IMR-90 (cell line): ENCODE data around the gene ZNF76. TPM values are rescaled to one million over a fixed set of nuclear protein-coding genes. Genes with fewer than 3 reads are reported as not detected.

Experiments
- ATAC-seq: fragments of 200-7000 bp; cut with Tn5 transposase; 2 replicates; pipeline ENCODE4 v1.9.1; 2020; ENCODE audit warnings: low read depth, mild to moderate bottlenecking, moderate library complexity
- BruUV-seq: library from RNA; stranded (reverse); fragments of 400-500 nt; replicated peaks from 2 replicates; lab custom pipeline; 2021; lab: Mats Ljungman, UMichigan
- CTCF ChIA-PET: fragments of 300-600 bp; formaldehyde crosslinking; extraction: SDS; loops from one replicate; lab custom pipeline; 2021; ENCODE audit warnings: antibody characterized with exemption; lab: Yijun Ruan, JAX
- POLR2A ChIA-PET: fragments of 300-600 bp; sonication (Branson Sonifier 250); formaldehyde crosslinking; loops from one replicate; lab custom pipeline; 2022; ENCODE audit warnings: antibody characterized with exemption; ENCODE audit not compliant: unreplicated experiment; lab: Charles Lee
- DNase-seq: peaks from one replicate; pipeline ENCODE4 v3.0.0; 2013
- H2AFZ ChIP-seq: replicated peaks from 2 replicates; pipeline ENCODE3; 2013; ENCODE audit warnings: low read length, mild to moderate bottlenecking; ENCODE audit not compliant: poor library complexity
- H2AK5ac ChIP-seq: 2 replicates; pipeline ENCODE4 v1.6.1; 2013; ENCODE audit warnings: low read depth, low read length, inconsistent platforms
- H2AK9ac ChIP-seq: replicated peaks from 2 replicates; pipeline ENCODE3; 2013; ENCODE audit warnings: mild to moderate bottlenecking, low read depth, low read length, moderate library complexity; ENCODE audit not compliant: poor library complexity
- H2BK120ac ChIP-seq: 2 replicates; pipeline ENCODE4 v1.6.1; 2013; ENCODE audit warnings: low read depth, low read length, inconsistent platforms
- H2BK15ac ChIP-seq: 3 replicates; pipeline ENCODE4 v1.6.1; 2013; ENCODE audit warnings: low read depth, low read length, inconsistent platforms
- H2BK20ac ChIP-seq: 2 replicates; pipeline ENCODE4 v1.6.1; 2013; ENCODE audit warnings: low read depth, mild to moderate bottlenecking, inconsistent platforms, low read length, moderate library complexity
- H2BK5ac ChIP-seq: 2 replicates; pipeline ENCODE4 v1.6.1; 2013; ENCODE audit warnings: mild to moderate bottlenecking, low read depth, low read length, inconsistent platforms; ENCODE audit not compliant: poor library complexity, severe bottlenecking
- H3K14ac ChIP-seq: replicated peaks from 2 replicates; pipeline ENCODE4 v1.6.1; 2013; ENCODE audit warnings: low read depth, low read length, inconsistent platforms
- H3K18ac ChIP-seq: 2 replicates; pipeline ENCODE4 v1.6.1; 2013; ENCODE audit warnings: low read depth, low read length, control low read depth
- H3K23ac ChIP-seq: 2 replicates; pipeline ENCODE4 v1.6.1; 2013; ENCODE audit warnings: low read depth, low read length, inconsistent platforms
- H3K27ac ChIP-seq: 2 replicates; pipeline ENCODE4 v1.5.1; 2013; ENCODE audit warnings: mild to moderate bottlenecking, control low read depth, low read length; ENCODE audit not compliant: insufficient read depth
- H3K27me3 ChIP-seq: 2 replicates; pipeline ENCODE4 v1.6.1; 2013; ENCODE audit warnings: low read length; ENCODE audit not compliant: control insufficient read depth, insufficient read depth
- H3K36me3 ChIP-seq: 2 replicates; pipeline ENCODE4 v1.6.1; 2013; ENCODE audit warnings: low read length, mixed read lengths; ENCODE audit not compliant: control insufficient read depth, insufficient read depth
- H3K4ac ChIP-seq: 2 replicates; pipeline ENCODE4 v1.6.1; 2013; ENCODE audit warnings: low read depth, low read length, inconsistent platforms
- H3K4me1 ChIP-seq: 2 replicates; pipeline ENCODE4 v1.6.1; 2013; ENCODE audit warnings: low read length, mixed read lengths; ENCODE audit not compliant: control insufficient read depth, insufficient read depth
- H3K4me2 ChIP-seq: 2 replicates; pipeline ENCODE4 v1.6.1; 2013; ENCODE audit warnings: low read depth, mild to moderate bottlenecking, control low read depth, low read length, moderate library complexity
- H3K4me3 ChIP-seq: 2 replicates; pipeline ENCODE4 v1.5.1; 2013; ENCODE audit warnings: low read depth, mild to moderate bottlenecking, control low read depth, low read length, moderate library complexity; ENCODE audit not compliant: insufficient read depth
- H3K56ac ChIP-seq: 2 replicates; pipeline ENCODE4 v1.6.1; 2013; ENCODE audit warnings: low read length, inconsistent platforms; ENCODE audit not compliant: insufficient read depth; ENCODE audit errors: extremely low read depth
- H3K79me1 ChIP-seq, 2 experiments: 2 replicates each; pipeline ENCODE4 v1.6.1; 2013; ENCODE audit warnings: low read length in 2 of 2, inconsistent platforms in 1 of 2, low read depth in 1 of 2
- H3K9ac ChIP-seq: 2 replicates; pipeline ENCODE4 v1.6.1; 2013; ENCODE audit warnings: low read depth, low read length, control low read depth
- H3K9me1 ChIP-seq: 2 replicates; pipeline ENCODE4 v1.6.1; 2013; ENCODE audit warnings: low read length, inconsistent platforms; ENCODE audit not compliant: insufficient read depth
- H3K9me3 ChIP-seq: 2 replicates; pipeline ENCODE4 v1.6.1; 2013; ENCODE audit warnings: low read length; ENCODE audit not compliant: control insufficient read depth, insufficient read depth
- H4K20me1 ChIP-seq: 2 replicates; pipeline ENCODE4 v1.6.1; 2013; ENCODE audit warnings: low read length, inconsistent platforms; ENCODE audit not compliant: insufficient read depth
- H4K5ac ChIP-seq: 2 replicates; pipeline ENCODE4 v1.6.1; 2013; ENCODE audit warnings: mild to moderate bottlenecking, low read depth, low read length, control low read depth
- H4K8ac ChIP-seq, 2 experiments: 2 replicates each; pipeline ENCODE4 v1.6.1; 2013; ENCODE audit warnings: low read depth in 2 of 2, low read length in 2 of 2, control low read depth in 1 of 2, inconsistent platforms in 1 of 2
- H4K91ac ChIP-seq: 2 replicates; pipeline ENCODE4 v1.6.1; 2013; ENCODE audit warnings: low read depth, low read length, inconsistent platforms; ENCODE audit not compliant: insufficient read depth
- BHLHE40 ChIP-seq: fragments of 150-350 bp; IDR thresholded peaks from 2 replicates; pipeline ENCODE4 v1.6.1; 2016; ENCODE audit warnings: mild to moderate bottlenecking, low read depth, low read length
- CEBPB ChIP-seq: IDR thresholded peaks from 2 replicates; pipeline ENCODE4 v1.6.1; 2012; ENCODE audit warnings: low read depth, low read length, improper control_type of control experiment
- CHD1 ChIP-seq: IDR thresholded peaks from 2 replicates; pipeline ENCODE4 v1.6.1; 2012; ENCODE audit warnings: low read depth, low read length, improper control_type of control experiment
- CTCF ChIP-seq: conservative IDR thresholded peaks from 2 replicates; pipeline ENCODE4 v1.5.1; 2012; ENCODE audit warnings: mild to moderate bottlenecking, low read depth, low read length, improper control_type of control experiment
- ELK1 ChIP-seq: fragments of 150-350 bp; IDR thresholded peaks from 2 replicates; pipeline ENCODE4 v1.6.1; 2016; ENCODE audit warnings: low read depth, mild to moderate bottlenecking, low read length, moderate library complexity, borderline replicate concordance
- FOS ChIP-seq: fragments of 150-350 bp; IDR thresholded peaks from 2 replicates; pipeline ENCODE4 v1.6.1; 2016; ENCODE audit warnings: low read depth, low read length
- MAFK ChIP-seq: IDR thresholded peaks from 2 replicates; pipeline ENCODE4 v1.6.1; 2012; ENCODE audit warnings: low read depth, low read length, improper control_type of control experiment
- MAZ ChIP-seq: IDR thresholded peaks from 2 replicates; pipeline ENCODE4 v1.6.1; 2012; ENCODE audit warnings: low read depth, mild to moderate bottlenecking, low read length, improper control_type of control experiment, moderate library complexity, borderline replicate concordance
- MXI1 ChIP-seq: IDR thresholded peaks from 2 replicates; pipeline ENCODE4 v1.6.1; 2012; ENCODE audit warnings: low read depth, mild to moderate bottlenecking, low read length, moderate library complexity, borderline replicate concordance
- NFE2L2 ChIP-seq: fragments of 150-350 bp; IDR thresholded peaks from 2 replicates; pipeline ENCODE4 v1.6.1; 2016; ENCODE audit warnings: low read depth, mild to moderate bottlenecking, low read length
- POLR2A ChIP-seq: IDR thresholded peaks from 2 replicates; pipeline ENCODE4 v1.6.1; 2012; ENCODE audit warnings: mild to moderate bottlenecking, low read depth, low read length
- RAD21 ChIP-seq: IDR thresholded peaks from 2 replicates; pipeline ENCODE4 v1.6.1; 2012; ENCODE audit warnings: low read length, improper control_type of control experiment
- RCOR1 ChIP-seq: IDR thresholded peaks from 2 replicates; pipeline ENCODE4 v1.6.1; 2012; ENCODE audit warnings: mild to moderate bottlenecking, low read length, improper control_type of control experiment; ENCODE audit not compliant: insufficient replicate concordance
- RFX5 ChIP-seq: IDR thresholded peaks from 2 replicates; pipeline ENCODE4 v1.8.0; 2012; ENCODE audit warnings: low read depth, mild to moderate bottlenecking, low read length, moderate library complexity
- SMC3 ChIP-seq: fragments of 150-350 bp; IDR thresholded peaks from 2 replicates; pipeline ENCODE4 v1.6.1; 2016; ENCODE audit warnings: low read depth, mild to moderate bottlenecking, antibody characterized with exemption, low read length, moderate library complexity
- USF2 ChIP-seq: fragments of 150-350 bp; IDR thresholded peaks from 2 replicates; pipeline ENCODE4 v1.6.1; 2017; ENCODE audit warnings: mild to moderate bottlenecking, antibody characterized with exemption, low read length, low read depth
- WGBS, 2 experiments: methylation state at CpG; one replicate each; pipeline versions ENCODE4 v1.1.5 to v1.1.7; 2013; ENCODE audit warnings: missing lambda C conversion rate in 2 of 2; ENCODE audit not compliant: insufficient read length in 1 of 2; ENCODE audit errors: extremely low coverage in 2 of 2; 5-methylcytosine and 5-hydroxymethylcytosine counted together
- dilution Hi-C: fragments of 300-500 bp; cut with HindIII; formaldehyde crosslinking; loops from one replicate; pipeline ENCODE4 v1.14.3; 2018; ENCODE audit warnings: low sequenced_read_pairs; ENCODE audit not compliant: unreplicated experiment
- in situ Hi-C: fragments of 300-500 bp; cut with MboI; formaldehyde crosslinking; loops from 3 replicates; pipeline ENCODE4 v1.14.3; 2019; ENCODE audit warnings: low sequenced_read_pairs, inconsistent platforms, mixed read lengths
- intact Hi-C: fragments of 100-400 bp; cut with micrococcal nuclease; formaldehyde crosslinking; loops from 2 replicates; pipeline ENCODE4 v1.10.0; 2022
- polyA plus RNA-seq, 3 experiments: library from polyadenylated mRNA; depleted of rRNA; stranded (reverse); fragments of >200 nt; gene quantifications; 2 replicates each; pipeline ENCODE4 v1.2.3, GENCODE V29; 2012; ENCODE audit warnings: low replicate concordance in 1 of 3
- total RNA-seq: library from RNA; depleted of rRNA; stranded (reverse); fragments of >200 nt; gene quantifications from 2 replicates; pipeline ENCODE4 v1.2.3, GENCODE V29; 2012

Gene ZNF76
- total and polyA plus RNA-seq, 2 of the 4 experiments (the other 2 are of a cell fraction), result 19.9 to 21.1 TPM

- Histone ChIP-seq H3K4me2 (no peak overlapping the region), H3K56ac (no peak overlapping the region), H4K91ac (no peak overlapping the region), H3K9me1 (peaks cover 4% of the 10 kb centered on the region; the same call in 1 of the 2 replicates), H4K20me1 (peaks cover 14% of the 10 kb centered on the region; the same call in 1 of the 2 replicates), H3K14ac (no peak overlapping the region), H4K5ac (no peak overlapping the region), H3K4me3 (no peak overlapping the region), H2BK20ac (no peak overlapping the region), H3K36me3 (peaks cover 43% of the 10 kb centered on the region; the same call in 1 of the 2 replicates), H3K18ac (no peak overlapping the region), H3K27me3 (no peaks in the 10 kb centered on the region), H2AFZ (no peak overlapping the region), H2AK9ac (no peak overlapping the region), H3K4me1 (peaks cover 5% of the 10 kb centered on the region; the same call in 1 of the 2 replicates), H2BK5ac (no peak overlapping the region), H3K23ac (no peak overlapping the region), H3K4ac (no peak overlapping the region), H2BK15ac (no peak overlapping the region), H2BK120ac (no peak overlapping the region), H3K27ac (no peak overlapping the region), H3K9ac (no peak overlapping the region), H3K9me3 (no peaks in the 10 kb centered on the region), H2AK5ac (no peak overlapping the region), H3K79me1 (peaks cover 13 to 38% of the 10 kb centered on the region in 2 experiments), H4K8ac (no peak overlapping the region)
- intact Hi-C loops (no loop called here), dilution Hi-C loops (no loop called here), in situ Hi-C loops (loop anchor here (5.0 kb wide), 2 partner anchors 95 to 255 kb away; no protein-coding TSS in a partner anchor)
- ChIA-PET POLR2A (no interaction called here), CTCF (interaction anchor here (3.0 kb wide), 1 partner anchor 38 kb away, joined by 12 read pairs; no protein-coding TSS in a partner anchor)
- TF ChIP-seq POLR2A (no peak), ELK1 (no peak), CEBPB (no peak), BHLHE40 (no peak), CTCF (no peak), FOS (no peak), MAFK (no peak), RFX5 (no peak), SMC3 (no peak), USF2 (no peak), MAZ (no peak), RAD21 (no peak), MXI1 (no peak), CHD1 (no peak), NFE2L2 (no peak), RCOR1 (no peak)
- no TSS peak for BruUV-seq
- no peak for DNase-seq
- no peak for ATAC-seq
- WGBS, 2 experiments, result no CpG with 5 or more reads among the region's 5 CpGs
Observed at GRCh38 chr6:35242486-35242885, 17.0 kb upstream of the ZNF76 start.
